Measurements from ENCODE around the gene AGTR1. TPM values are rescaled to one million over a fixed set of nuclear protein-coding genes. Genes with fewer than 3 reads are reported as not detected.

Gene AGTR1
- total and polyA plus RNA-seq, 2 of the 13 experiments (the other 11 are each of a cell fraction or from before 2014, with no cell fraction given): 0.64 to 1.5 TPM

DNA sequence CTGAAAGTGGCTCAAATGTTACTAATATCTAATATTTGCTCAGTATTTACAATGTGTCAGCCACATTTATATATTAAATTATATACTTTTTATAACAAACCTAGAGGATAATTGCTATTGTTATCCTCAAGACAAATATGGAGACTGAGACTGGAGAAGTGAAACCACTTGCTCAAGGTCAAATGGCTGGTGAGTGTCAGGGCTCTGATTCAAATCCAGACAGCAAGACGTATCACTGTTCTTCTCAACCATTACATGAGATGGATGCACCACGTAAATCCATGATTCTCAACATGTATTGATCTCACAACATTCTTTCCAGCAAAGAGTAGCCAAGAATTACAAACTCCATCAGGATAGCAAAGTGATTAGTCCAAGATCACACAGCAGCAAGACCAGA, 76.1 kb downstream of the AGTR1 start:
- ChIA-PET CTCF (ENCODE audit: low intra/inter-chr PET ratio, low total read pairs) (no interaction called here), POLR2A (no interaction called here)
- FAIRE-seq: no peak
- no peak overlapping the region for H3K27ac ChIP-seq (ENCODE audit: extremely low read length, insufficient read depth, low read length)
- no peaks in the 10 kb centered on the region for H3K4me1 ChIP-seq (ENCODE audit: insufficient read depth, low read length)
- H3K79me2 ChIP-seq (ENCODE audit: insufficient read depth, low read length): no peaks in the 10 kb centered on the region
- in situ Hi-C loops (cut with HindIII; ENCODE audit: extremely low pct_ligation_motif_present, low pct_unique_long_range_greater_than_20kb) (no loop called here), intact Hi-C loops (cut with micrococcal nuclease; ENCODE audit: unreplicated experiment) (no loop called here)
- ATAC-seq: no peak
- H3K9me3 ChIP-seq (ENCODE audit: low read length): no peaks in the 10 kb centered on the region
- BruUV-seq (replicated peaks): no TSS peak
- no peak overlapping the region for H3K4me2 ChIP-seq (ENCODE audit: low read depth, low read length)
- H4K20me1 ChIP-seq (ENCODE audit: insufficient read depth, low read length): no peaks in the 10 kb centered on the region
- H3K27me3 ChIP-seq (ENCODE audit: control insufficient read depth in 1 of 2, insufficient read depth in 2 of 2, low read length in 2 of 2): no peaks in the 10 kb centered on the region
- no peak for TF ChIP-seq ZNF570 (CRISPR knock-in tag; IDR thresholded peaks at IDR 0.05; ENCODE audit: borderline replicate concordance)
- TF ChIP-seq, protein P1, sequence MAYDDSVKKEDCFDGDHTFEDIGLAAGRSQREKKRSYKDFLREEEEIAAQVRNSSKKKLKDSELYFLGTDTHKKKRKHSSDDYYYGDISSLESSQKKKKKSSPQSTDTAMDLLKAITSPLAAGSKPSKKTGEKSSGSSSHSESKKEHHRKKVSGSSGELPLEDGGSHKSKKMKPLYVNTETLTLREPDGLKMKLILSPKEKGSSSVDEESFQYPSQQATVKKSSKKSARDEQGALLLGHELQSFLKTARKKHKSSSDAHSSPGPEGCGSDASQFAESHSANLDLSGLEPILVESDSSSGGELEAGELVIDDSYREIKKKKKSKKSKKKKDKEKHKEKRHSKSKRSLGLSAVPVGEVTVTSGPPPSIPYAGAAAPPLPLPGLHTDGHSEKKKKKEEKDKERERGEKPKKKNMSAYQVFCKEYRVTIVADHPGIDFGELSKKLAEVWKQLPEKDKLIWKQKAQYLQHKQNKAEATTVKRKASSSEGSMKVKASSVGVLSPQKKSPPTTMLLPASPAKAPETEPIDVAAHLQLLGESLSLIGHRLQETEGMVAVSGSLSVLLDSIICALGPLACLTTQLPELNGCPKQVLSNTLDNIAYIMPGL (CRISPR knock-in tag; IDR thresholded peaks at IDR 0.05; ENCODE audit: borderline replicate concordance in 1 of 2, low read depth in 1 of 2): no peak
- TF ChIP-seq, protein P2, sequence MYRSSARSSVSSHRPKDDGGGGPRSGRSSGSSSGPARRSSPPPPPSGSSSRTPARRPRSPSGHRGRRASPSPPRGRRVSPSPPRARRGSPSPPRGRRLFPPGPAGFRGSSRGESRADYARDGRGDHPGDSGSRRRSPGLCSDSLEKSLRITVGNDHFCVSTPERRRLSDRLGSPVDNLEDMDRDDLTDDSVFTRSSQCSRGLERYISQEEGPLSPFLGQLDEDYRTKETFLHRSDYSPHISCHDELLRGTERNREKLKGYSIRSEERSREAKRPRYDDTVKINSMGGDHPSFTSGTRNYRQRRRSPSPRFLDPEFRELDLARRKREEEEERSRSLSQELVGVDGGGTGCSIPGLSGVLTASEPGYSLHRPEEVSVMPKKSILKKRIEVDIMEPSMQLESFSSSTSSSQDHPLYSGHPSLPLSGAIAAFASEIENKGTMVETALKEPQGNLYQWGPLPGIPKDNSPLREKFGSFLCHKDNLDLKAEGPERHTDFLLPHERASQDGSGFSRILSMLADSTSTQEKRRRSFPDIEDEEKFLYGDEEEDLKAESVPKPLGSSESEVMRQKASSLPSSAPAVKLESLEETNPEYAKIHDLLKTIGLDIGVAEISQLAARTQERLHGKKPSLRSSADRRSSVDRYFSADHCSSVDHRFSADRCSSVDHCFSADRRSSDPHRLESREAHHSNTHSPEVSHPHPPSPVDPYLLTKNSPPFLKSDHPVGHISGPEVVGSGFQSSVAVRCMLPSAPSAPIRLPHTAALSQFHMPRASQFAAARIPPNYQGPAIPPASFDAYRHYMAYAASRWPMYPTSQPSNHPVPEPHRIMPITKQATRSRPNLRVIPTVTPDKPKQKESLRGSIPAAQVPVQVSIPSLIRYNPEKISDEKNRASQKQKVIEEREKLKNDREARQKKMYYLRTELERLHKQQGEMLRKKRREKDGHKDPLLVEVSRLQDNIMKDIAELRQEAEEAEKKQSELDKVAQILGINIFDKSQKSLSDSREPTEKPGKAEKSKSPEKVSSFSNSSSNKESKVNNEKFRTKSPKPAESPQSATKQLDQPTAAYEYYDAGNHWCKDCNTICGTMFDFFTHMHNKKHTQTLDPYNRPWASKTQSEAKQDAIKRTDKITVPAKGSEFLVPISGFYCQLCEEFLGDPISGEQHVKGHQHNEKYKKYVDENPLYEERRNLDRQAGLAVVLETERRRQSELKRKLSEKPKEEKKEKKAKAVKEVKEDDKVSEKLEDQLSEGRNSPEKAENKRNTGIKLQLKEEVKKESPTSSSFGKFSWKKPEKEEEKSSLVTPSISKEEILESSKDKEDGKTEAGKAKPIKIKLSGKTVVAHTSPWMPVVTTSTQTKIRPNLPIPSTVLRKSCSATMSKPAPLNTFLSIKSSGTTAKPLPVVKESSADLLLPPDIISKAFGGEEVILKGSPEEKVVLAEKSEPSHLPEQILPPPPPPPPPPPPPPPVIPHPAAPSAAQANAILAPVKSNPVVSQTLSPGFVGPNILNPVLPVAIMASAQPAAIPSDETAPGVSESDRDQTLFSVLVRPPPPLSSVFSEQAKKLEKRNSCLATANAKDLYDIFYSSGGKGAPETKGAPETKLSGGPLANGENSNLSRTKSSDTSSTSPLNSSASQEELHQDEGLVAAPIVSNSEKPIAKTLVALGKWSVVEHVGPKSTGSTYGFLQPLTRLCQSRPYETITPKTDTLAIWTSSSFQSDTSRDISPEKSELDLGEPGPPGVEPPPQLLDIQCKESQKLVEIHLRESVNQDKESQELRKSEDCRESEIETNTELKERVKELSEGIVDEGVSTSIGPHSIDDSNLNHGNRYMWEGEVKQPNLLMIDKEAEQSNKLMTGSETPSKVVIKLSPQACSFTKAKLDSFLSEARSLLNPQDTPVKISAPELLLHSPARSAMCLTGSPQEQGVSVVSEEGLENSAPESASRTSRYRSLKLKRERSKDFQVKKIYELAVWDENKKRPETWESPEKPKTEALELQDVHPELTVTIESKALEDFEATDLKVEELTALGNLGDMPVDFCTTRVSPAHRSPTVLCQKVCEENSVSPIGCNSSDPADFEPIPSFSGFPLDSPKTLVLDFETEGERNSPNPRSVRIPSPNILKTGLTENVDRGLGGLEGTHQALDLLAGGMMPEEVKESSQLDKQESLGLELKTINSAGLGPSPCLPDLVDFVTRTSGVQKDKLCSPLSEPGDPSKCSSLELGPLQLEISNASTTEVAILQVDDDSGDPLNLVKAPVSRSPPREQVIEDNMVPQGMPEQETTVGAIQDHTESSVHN (CRISPR knock-in tag; IDR thresholded peaks at IDR 0.05): no peak
- TF ChIP-seq ZNF263 (CRISPR knock-in tag; IDR thresholded peaks at IDR 0.05): no peak
- TF ChIP-seq PHF8 (CRISPR knock-in tag; IDR thresholded peaks at IDR 0.05): no peak
- no peak for TF ChIP-seq KAT7 (CRISPR knock-in tag; IDR thresholded peaks at IDR 0.05; ENCODE audit: borderline replicate concordance)
- TF ChIP-seq BHLHE40 (IDR thresholded peaks at IDR 0.05; ENCODE audit: low read length): no peak
- TF ChIP-seq, protein P3, sequence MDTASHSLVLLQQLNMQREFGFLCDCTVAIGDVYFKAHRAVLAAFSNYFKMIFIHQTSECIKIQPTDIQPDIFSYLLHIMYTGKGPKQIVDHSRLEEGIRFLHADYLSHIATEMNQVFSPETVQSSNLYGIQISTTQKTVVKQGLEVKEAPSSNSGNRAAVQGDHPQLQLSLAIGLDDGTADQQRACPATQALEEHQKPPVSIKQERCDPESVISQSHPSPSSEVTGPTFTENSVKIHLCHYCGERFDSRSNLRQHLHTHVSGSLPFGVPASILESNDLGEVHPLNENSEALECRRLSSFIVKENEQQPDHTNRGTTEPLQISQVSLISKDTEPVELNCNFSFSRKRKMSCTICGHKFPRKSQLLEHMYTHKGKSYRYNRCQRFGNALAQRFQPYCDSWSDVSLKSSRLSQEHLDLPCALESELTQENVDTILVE (CRISPR knock-in tag; IDR thresholded peaks at IDR 0.05): no peak
- TF ChIP-seq ZSCAN30 (CRISPR knock-in tag; IDR thresholded peaks at IDR 0.05): no peak
- WGBS (ENCODE audit: low lambda C conversion rate): 0% methylated on average over 2 of the region's 2 CpGs
- H3K9ac ChIP-seq (ENCODE audit: insufficient read depth, low read depth, low read length): no peak overlapping the region
- H3K36me3 ChIP-seq (replicated peaks in 1 of 2; ENCODE audit: control insufficient read depth in 1 of 2, insufficient read depth in 2 of 2, low read length in 2 of 2): no peaks in the 10 kb centered on the region
- H2AFZ ChIP-seq (ENCODE audit: low read length): no peak overlapping the region
- DNase-seq (ENCODE audit: low spot score): no peak
- no peak overlapping the region for H3K4me3 ChIP-seq (replicated peaks in 1 of 3; ENCODE audit: insufficient read depth in 1 of 3, low read depth in 2 of 3, low read length in 3 of 3)
